Measurements from ENCODE around the gene INMT. TPM values are rescaled to one million over a fixed set of nuclear protein-coding genes. Genes with fewer than 3 reads are reported as not detected.

INMT gene
- total and polyA plus RNA-seq, 2 experiments from 2014 or later, result 0.79 to 1.1 TPM

DNA sequence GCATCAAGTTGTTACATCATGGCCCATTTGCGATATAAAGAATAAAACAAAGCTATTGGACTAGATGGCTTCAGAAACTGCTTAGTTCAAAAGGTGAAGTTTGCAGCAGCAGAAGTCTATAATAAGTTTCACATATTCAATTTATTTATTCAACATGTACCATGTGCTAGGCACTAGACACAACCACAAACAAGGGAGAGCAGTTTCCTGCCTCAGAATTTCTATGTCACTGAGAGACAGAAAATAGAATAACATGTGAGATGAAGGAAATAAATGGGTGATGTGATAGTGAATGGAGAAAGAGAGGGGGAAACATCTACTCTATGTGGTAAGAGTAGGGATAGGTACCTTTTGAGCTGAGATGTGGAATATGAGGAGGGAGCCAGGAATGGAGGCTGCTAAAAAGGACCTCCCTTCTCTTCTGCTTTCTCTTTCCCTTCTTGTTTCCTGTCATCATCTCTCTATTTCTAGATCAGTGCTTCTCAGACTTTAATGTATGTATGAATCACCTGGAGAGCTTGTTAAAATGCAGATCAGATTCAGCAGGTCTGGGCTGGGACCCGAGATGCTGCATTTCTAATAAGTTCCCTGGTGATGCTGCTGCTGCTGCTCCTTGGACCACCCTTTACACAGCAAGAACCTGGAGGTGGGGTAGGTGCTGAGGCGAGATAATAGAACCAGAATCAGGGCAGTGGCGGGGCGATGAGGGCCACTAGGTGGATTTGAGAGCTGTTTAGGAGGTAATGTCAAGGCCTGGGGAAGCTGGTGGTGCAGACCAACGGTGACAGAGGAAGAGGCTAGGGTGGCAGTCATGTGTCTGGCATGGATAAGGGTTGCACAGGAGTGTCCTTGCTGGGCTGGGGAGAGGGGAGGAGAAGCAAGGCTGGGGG is 13.7 kb upstream of the INMT start (continued):
- TF ChIP-seq ZNF462 (CRISPR knock-in tag; IDR thresholded peaks at IDR 0.05) (no peak), EZH2 (IDR thresholded peaks at IDR 0.05; ENCODE audit: low read depth, unreplicated experiment) (no peak)

DNA sequence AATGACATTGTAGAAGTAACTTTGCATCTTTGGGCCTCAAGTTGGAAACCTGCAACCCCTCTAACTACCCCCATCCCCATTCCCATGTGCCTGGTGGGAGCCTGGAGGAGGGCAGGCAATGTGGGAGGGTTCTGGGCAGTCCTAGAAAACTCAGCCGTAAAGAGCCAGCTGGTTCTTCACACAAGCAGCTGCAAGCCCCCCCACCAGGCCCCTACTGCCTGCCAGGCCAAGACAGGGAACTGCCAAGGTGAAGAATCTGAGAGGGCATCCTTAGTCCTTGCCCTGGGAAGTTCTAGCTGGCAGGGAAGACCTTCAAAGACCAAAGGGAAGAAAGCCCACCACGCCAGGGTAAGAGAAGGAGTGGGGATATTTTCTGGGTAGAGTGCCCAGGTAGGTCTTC is 12.2 kb upstream of the INMT start:
- Histone ChIP-seq H3K27ac (ENCODE audit: low read depth) (no peak overlapping the region), H3K79me2 (replicated peaks; ENCODE audit: insufficient read depth) (no peaks in the 10 kb centered on the region), H3K4me3 (no peak overlapping the region), H3K27me3 (ENCODE audit: insufficient read depth) (no peaks in the 10 kb centered on the region), H3K4me1 (ENCODE audit: insufficient read depth) (no peaks in the 10 kb centered on the region), H3K9me2 (ENCODE audit: insufficient read depth) (0 out of 2 replicates have a peak, but pooled peaks cover 2% of the 10 kb centered on the region), H2AFZ (no peak overlapping the region), H4K20me1 (replicated peaks; ENCODE audit: insufficient read depth) (no peaks in the 10 kb centered on the region), H3F3A (replicated peaks; ENCODE audit: low read depth) (no peaks in the 10 kb centered on the region), H3K36me3 (ENCODE audit: insufficient read depth) (no peaks in the 10 kb centered on the region), H3K4me2 (no peak overlapping the region)
- H3K9me3 Mint-ChIP-seq, result peaks cover 4% of the 10 kb centered on the region; the same call in 1 of the 3 replicates
- DNase-seq (ENCODE audit: low spot score) (no peak), ATAC-seq (no peak)
- no peak overlapping the region for H3K4me3 Mint-ChIP-seq
- H3K36me3 Mint-ChIP-seq (ENCODE audit: low read depth), result peaks cover 4% of the 10 kb centered on the region; the same call in 2 of the 3 replicates
- H3K4me1 Mint-ChIP-seq, result peaks cover under 1% of the 10 kb centered on the region
- peaks cover 7% of the 10 kb centered on the region for H3K27me3 Mint-ChIP-seq (ENCODE audit: insufficient read depth, low read depth, poor library complexity)
- no peak overlapping the region for H3K27ac Mint-ChIP-seq
- TF ChIP-seq, protein P1, sequence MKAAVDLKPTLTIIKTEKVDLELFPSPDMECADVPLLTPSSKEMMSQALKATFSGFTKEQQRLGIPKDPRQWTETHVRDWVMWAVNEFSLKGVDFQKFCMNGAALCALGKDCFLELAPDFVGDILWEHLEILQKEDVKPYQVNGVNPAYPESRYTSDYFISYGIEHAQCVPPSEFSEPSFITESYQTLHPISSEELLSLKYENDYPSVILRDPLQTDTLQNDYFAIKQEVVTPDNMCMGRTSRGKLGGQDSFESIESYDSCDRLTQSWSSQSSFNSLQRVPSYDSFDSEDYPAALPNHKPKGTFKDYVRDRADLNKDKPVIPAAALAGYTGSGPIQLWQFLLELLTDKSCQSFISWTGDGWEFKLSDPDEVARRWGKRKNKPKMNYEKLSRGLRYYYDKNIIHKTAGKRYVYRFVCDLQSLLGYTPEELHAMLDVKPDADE (IDR thresholded peaks at IDR 0.05), result no peak
- TF ChIP-seq POLR2AphosphoS5 (IDR thresholded peaks at IDR 0.05; ENCODE audit: low read depth) (no peak), NANOG (IDR thresholded peaks at IDR 0.05; ENCODE audit: borderline replicate concordance) (no peak), STAT1 (IDR thresholded peaks at IDR 0.05; ENCODE audit: unreplicated experiment) (no peak), EZH2 (IDR thresholded peaks at IDR 0.05; ENCODE audit: low read depth, unreplicated experiment) (no peak), ZNF114 (CRISPR knock-in tag; IDR thresholded peaks at IDR 0.05) (no peak), EZH2phosphoT487 (IDR thresholded peaks at IDR 0.05; ENCODE audit: unreplicated experiment) (no peak), REST (IDR thresholded peaks at IDR 0.05; ENCODE audit: unreplicated experiment) (no peak), CREB1 (CRISPR knock-in tag; IDR thresholded peaks at IDR 0.05; ENCODE audit: low read depth) (no peak), ZNF331 (CRISPR knock-in tag; IDR thresholded peaks at IDR 0.05; ENCODE audit: low read depth) (no peak)

Data from GM23338 (cell line).